Measurements from ENCODE around the gene TMEM259.
"Not testable (repeated sequence)": the region's sequence is repeated elsewhere in the genome, so short reads cannot be mapped to it uniquely, and the experiment has no call there.

Gene TMEM259

DNA sequence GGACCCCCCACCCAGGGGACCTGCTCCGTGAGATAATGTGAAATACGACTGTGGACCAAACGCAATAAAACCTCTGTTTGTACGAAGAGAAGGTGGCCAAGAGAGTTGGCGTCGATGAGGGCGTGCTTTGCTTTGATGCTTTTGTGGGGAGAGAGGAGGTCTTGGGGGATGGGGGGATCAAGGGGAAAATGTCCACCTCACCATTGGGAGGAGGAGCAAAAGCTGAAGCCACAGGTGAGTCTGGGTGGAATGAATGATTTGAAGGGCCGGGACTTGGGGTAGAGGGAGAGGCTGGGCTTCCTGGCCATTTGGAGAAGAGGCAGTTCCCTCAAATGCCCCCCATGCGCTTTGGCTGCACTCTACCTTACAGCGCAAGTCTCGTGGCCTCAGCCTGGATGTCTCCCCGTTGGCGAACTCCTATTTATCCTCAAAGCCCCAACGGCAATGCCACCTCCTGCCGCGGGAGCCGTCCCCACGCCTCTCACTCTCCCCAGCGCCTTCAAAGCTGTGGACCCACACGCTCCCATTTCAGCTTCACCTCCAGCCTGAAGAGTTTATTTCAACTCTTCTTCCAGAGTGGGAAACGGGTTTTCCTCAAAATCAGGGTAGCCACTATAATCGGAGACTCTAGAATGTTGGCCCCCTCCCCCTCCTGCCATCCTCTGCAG lies 18.2 kb upstream of the TMEM259 start:
- no peak for DNase-seq

DNA sequence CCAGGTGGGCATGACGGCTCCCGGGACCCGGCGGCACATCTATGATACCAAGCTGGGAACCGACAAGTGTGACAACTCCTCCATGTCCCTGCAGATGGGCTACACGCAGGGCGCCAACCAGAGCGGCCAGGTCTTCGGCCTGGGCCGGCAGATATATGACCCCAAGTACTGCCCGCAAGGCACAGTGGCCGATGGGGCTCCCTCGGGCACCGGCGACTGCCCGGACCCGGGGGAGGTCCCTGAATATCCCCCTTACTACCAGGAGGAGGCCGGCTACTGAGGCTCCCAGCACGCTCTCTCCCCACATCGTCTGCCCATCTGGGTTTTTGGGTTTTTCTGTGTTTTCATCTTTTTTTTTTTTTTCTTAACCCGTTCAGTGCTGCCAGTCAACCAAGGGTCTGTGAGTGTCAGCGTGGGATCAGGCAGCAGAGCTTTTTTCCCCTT lies 16.7 kb upstream of the TMEM259 start:
- no peak for DNase-seq

DNA sequence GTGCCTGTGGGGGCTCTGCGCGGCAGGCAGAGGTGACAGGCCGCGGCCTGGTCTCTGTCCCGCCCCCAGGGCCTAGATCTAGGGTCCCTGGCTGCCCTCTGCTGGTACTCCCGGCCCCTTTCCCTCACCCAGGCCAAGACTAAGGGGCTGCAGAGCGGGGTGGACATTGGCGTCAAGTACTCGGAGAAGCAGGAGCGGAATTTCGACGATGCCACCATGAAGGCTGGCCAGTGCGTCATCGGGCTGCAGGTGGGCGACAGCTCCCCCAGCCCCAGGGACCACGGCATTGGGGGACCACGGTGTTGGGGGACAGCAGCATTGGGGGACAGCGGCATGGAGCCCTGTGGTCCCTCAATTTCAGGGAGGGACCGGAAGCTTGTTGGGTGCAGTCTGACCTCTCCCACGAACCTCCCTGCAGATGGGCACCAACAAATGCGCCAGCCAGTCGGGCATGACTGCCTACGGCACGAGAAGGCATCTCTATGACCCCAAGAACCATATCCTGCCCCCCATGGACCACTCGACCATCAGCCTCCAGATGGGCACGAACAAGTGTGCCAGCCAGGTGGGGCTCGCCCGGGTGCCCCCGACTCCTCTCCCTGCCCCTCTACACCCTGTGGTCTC lies 15.2 kb upstream of the TMEM259 start:
- DNase-seq = no peak

DNA sequence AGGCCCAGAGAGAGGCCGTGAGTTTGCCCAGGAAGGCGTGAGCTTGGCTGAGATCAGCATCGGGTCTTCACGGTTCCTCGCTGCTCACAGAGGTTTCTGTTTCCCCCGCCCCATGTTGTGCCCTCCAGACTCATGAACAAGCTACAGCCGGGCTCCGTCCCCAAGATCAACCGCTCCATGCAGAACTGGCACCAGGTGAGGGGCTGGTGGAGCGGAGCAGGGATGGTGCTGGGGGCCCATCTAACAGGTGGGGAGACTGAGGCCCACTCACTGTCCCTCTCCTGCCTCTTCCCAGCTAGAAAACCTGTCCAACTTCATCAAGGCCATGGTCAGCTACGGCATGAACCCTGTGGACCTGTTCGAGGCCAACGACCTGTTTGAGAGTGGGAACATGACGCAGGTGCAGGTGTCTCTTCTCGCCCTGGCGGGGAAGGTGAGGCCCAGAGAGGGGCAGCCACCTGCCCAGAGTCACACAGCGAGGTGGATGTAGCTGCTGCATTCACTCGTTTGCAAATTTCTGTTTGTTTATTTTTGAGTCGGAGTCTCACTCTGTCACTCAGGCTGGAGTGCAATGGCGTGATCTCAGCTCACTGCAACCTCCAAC lies 11.4 kb upstream of the TMEM259 start:
- no peak for DNase-seq

DNA sequence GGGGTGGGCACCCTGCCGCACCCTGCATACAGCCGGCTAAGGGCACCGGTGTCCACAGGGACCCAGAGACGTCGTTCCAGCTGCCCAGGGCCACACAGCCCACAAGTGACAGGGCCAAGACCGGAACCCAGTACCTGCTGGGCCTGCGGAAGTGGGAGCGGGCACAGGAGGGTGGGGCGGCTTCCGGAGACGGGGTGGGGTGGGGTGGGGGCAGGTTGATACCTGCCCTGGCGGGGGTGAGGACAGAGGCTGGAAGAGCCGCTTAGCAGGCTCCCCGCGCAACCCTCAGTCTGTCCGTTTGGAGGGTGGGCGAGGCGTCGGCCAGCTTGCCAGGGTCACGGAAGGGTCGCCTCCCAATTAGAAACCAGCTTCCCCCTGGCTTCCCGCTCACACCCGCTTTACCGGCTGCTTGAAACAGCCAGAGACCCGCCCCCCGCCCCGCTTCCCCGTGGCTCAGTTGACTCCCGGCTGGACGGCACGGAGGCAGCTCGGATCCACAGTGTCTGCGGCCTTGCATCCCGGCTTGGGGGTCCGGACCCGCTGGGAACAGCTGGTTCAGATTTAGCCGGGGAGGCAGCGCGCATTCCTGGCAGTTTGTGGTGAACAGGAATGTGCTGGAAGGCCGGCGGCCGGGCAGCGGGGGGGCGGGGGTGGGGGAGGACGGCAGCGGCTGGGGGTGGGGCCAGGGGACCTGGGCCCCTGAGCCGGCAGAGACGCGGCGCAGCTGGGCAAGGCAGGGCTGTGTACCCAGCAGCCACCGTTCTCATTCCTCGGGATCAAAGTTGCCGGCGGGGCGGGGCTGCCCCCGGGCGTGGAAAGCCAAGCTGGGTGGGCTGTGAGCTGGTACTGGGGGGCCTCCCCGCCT lies 7.4 kb upstream of the TMEM259 start:
- DNase-seq = no peak

DNA sequence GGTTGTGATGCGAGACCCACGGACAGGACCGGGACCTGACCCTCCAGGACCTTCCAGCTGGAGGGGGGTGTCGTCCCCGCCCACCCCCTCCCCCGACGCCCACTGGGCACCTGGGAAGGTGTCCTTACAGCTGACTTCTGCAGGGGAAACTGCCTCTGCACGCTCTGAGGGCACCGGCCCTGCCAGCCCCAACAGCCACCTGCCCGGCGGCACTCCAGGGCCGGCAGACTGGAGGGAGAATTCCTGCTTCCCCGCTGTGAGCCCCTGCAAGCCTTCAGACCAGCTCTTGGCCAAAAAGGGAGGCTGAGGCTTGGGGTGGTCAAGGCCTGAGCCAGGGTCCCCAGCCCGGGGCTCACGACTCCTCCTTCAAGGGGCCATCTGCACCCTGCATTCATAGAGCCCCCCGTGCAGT lies 6.7 kb upstream of the TMEM259 start:
- no peak for DNase-seq

DNA sequence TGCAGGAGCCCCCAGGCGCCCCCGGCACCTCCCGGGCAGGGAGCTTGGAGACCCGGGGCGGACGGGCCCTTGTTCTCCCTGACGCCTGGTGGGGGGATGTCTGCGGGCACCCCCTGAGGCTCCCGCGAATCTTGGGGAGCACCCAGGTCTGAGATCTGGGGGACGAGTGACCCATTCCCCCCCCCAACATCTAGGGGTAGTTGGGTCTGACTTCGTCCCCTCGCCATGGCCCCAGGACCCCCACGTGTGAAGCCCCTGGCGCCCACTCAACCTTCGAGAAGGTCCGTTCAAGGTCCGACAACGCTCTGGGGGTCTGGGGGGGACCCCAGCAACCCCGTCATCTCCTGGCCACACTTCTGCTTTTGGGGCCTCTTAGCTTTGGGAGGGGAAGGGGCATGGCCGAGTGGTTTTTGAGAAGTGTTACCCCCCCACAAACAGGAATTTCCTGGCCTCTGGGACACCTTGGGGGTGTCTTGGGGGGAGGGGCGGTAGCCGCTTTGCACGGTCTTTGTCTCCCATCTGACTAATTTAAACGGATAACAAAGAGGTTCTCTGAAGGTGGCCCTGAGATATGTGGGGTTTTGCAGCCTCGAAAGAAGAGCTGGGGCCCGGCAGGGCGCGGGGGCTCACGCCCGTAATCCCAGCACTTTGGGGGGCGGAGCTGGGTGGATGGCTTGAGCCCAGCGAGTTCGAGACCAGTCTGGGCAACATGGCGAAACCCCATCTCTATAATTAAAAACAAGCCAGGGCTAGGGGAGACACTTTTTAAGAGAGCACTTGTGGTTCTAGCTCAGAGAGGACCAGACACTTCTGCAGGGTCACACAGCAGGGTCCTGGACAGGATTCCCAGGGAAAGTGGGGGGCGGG lies 6.1 kb upstream of the TMEM259 start:
- DNase-seq = no peak

DNA sequence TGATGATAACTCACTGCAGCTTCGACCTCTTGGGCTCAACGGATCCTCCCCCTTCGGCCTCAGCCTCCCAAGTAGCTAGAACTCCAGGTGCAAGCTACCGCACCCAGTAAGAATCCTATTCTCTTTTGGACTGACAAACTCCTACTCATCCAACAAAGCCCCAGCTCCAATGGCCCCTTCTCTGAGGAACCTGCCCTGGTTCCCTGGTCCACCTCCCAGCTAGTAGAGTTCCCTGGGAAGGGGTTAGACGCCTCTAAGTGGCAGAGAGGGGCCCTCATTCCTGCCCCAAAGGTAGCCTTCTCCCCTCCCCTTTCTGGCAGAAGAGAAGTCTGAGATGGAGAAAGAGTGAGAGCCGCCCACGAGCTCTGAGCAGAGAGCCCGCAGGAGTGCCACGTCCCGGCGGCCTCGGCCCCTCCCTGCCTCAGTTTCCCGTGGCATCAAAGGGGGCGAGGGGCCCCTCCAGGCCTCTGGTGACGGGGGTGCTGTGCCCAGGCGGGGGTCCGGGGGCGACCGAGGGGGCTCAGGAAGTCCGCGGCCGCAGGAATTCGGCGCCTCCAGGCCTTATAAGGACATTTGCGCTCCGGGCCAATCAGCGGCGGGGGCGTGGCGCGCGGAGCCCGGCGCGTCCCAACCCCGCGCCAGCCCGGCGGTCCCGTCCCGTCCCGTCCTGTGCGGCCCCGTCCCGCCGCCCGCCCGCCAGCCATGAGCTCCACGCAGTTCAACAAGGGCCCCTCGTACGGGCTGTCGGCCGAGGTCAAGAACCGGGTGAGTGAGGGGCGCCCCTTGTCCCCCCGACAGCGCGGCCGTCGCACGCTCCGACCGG lies 5.2 kb upstream of the TMEM259 start, which contains the start of gene CNN2:
Gene CNN2 (plus strand): TSS at position 649 of the 823 bp plus-strand sequence. CDS start 54 bp downstream, at position 703.
- DNase-seq = no peak

DNA sequence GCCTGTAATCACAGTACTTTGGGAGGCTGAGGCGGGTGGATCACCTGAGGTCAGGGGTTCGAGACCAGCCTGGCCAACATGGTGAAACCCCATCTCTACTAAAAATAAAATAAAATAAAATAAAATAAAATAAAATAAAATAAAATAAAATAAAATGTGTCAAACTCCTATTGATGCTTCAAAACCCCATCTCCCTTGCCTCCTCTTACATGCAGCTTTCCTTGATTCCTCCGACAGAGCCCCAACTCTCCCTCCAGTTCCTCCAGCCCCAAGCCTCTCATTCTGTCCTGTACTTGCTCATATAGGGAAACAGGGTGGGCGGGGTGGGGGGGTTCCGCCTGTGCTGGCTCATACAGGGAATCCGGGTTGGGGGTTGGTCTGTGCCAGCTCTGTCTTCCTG lies 4.2 kb upstream of the TMEM259 start:
- DNase-seq = not testable (repeated sequence)

DNA sequence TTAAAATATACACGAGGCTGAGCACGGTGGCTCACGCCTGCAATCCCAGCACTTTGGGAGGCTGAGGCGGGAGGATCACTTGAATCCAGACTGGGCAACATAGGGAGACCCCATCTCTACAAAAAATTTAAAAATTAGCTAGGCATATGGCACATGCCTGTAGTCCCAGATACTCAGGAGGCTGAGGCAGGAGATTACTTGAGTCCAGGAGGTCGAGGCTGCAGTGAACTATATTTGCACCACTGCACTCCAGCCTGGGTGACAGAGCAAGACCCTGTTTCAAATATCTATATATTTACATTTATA lies 2.9 kb upstream of the TMEM259 start:
- DNase-seq = not testable (repeated sequence)

DNA sequence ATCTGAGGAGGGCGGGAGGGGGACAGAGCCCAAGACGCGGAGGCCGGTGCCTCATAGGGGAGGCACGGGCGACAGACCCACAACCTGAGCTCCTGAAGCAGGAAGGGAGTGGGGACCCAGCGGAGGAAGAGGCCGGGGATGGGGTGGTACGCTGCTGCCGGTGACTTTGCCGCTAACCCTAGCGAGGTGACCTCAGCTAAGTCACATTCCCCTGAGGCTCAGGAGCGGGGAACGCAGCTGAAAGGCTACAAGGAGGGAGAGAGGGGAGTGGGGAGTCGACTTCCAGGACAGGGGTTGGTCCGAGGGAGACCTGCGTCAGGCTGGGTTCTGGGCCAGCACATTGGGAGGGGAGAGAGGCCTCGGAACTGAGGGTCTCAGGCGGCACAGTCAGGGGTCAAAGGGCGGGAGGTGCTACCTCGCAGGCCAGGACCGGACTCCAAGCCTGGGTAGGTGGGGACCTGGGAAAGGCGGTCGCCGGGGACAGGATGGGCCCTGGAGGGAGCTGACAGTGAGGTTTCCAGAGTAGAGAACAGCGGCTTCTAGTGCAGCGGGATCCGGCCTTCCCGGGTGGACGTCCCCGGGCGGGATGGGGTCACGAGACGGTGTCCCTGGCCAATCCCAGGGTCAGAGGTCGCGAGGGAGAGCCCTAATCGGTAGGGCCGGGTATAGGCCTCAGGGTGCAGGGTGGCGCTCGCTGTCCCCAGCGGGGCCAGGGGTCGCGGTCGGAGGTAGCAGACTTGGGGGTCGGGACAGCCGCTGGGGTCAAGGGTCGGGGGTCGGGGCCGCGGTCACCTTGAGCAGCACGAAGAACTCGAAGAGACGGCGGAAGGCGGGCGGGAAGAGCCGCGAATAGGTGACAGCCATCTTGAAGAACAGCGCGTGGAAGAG lies 699 bp downstream of the TMEM259 start:
- DNase-seq = no peak

DNA sequence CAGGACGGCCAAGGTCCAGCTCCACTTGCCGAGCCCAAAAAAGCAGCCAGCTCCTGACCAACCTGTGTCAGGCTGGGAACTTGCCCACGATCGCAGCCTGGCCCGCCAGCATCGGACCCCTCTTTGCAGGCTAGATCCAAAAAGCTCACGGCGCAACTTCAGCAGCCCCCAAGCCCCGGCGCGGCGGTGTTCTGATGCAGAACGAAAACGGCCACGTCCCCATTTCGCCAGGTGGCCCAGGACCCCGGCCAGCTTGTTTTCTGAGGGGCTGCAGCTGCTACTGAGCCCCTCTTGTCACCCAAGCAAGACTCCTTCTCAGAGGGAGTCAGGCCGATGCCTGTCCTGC lies 1.3 kb downstream of the TMEM259 start:
- no peak for DNase-seq

DNA sequence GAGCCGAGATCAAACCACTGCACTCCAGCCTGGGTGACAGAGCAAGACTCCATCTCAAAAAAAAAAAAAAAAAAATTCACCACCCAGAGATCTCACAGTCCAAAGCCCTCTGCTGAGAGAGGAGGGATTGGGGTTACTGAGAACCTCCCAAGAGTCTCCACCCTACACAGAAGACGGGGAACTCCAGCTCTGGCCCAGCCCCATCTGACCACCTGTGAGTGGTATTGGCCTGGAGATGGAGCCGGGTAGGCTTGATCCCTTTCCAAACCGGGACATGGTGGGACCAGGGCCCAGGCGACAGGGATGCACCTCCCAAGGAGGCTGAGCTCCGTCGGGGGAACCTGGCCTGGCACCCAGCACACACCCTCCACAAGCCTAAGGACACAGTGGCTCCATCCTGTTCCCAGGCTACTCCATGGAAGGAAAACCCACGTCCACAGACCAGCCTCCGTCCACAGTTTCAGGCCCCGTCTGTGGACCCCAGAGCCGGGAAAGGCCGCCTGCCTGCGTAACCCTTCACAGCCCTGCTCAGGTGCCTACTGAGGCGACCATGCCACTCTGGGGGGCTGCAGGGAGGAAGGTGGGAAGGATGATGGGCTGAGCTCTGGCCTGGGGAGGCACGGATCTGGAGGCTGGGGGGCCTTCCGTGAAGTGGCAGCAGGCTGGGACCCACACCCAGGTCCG lies 1.8 kb downstream of the TMEM259 start:
- no peak for DNase-seq

DNA sequence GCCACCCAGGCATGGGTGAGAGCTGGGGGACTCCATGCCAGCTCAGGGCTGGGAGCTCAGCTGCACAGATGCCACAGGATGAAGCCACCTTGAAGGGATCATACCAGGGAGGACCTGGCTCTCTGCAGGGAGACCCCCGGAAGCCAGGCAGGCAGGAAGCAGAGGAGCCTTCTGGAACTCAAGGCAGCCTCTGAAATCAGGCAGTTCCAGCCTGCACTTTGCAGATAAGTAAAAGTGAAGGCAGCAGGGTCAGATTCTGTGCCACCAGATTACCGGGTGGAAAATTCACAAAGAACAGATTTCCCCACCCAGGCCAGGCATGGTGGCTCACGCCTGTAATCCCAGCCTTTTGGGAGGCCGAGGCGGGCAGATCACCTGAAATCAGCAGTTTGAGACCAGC lies 2.5 kb downstream of the TMEM259 start:
- DNase-seq = no peak

DNA sequence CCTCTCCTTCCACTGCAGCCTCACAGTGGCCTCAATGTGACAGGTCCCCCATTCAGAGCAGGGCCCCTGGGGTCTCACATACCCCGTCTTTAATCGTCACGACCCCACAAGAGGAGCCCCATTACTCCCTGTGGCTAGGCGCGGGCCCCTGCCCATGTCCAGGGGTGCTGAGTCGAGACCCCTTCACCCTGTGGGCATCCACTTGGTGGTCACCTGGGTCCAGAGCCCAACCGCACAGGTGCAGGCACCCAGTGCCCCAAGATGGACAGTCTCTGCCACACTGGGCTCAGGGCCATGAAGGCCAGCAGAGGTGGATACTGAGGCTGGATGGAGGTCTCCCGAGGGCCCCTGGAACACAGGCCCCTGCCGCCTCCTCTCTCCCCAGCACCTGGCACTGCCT lies 3.0 kb downstream of the TMEM259 start:
- no peak for DNase-seq

DNA sequence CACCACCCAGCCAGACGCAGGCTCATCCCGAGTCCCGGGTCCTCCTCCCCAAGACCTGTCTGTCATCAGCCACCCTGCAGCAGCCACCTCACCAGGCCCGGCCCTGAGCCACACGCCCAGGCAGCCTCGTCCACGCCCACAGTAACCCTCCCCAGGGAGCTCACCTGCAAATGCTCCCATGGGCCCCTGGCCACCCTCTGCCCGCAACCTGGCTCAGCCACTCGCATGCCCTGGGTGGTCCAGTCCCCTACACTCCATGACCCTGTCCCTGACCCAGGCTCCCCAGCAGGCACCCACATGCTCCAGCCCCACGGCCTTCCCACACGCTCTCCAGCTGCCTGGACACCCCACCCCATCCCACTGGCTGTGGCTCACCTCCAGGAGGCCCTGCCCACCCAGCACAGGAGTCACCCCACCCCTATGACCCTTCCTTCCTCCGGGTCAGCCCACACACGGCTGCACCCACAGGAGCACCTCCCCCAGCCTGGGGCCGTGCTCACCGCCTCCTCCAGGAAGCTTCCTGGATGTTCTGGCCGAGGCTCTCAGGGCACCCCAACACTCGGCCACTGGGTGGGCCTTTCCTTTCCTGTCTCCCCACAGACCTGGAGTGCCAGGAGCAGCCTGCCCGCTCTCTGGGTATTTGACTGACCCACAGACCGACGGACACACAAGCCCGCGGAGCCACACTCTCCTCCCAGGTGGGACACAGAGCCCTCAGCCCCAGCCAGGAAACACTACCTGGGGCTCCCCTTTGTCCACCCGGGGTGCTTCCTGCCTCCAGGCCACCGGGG lies 3.6 kb downstream of the TMEM259 start:
- no peak for DNase-seq

DNA sequence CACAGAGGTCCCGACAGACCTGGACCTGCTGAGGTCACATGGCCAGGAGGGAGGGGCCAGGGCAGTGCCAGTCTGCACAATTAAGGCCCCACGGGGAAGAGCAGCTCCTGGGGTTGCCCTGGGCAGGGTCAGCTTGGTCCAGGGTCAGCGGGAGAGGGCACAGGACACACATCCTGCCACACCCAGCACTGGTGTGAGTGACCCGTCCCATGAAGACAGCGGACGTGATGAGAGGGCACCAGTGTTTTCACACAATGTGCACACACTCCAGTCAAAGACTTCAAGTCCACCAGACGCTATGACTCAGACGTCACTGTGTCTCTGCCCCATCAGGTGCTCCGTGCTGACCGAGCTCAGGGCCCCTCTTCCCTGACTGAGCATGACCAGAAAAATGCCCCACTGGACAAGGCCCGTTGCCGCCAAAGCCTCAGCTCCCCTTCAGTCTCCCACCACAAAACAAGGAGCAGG lies 4.2 kb downstream of the TMEM259 start:
- DNase-seq = no peak

DNA sequence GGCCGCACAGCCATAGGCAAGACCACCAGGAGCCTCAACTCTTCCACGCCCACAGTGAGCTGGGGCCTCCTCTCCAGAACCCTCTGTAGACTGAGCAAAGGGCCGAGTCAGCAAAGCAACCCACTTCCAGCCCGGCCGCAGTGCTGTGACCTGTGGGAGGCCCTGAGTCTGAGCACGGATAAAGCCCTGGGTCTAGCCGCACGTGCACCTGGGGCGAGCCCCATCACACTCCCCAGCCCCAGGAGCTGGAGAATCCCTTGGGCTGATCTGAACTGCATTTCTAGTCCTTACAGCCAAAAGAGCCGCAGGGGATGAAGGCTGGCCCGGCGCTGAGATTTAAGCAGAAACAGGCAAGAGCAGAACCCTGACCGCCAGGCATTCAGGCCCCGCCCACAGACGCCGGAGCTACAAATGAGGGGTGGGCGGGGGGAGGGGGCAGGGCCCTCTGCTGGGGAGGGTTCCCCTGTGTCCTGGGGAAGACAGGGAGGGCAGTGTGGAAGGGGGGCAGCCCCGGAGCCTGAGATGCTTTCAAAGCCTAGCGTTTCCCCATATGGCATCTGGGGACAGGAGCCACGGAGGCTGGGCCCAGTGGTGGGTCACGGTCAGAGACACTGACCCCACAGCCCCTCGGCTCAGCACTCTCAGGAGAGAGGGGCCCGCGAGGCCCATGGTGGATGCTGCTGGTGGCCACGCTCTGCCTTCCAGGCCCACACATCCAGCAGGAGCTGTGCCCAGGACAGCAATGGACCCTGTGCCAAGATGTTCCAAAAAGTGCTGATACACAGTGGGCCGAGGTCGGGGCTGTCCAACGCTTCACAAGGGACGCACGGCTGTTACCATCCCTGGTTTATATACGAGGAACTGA lies 4.9 kb downstream of the TMEM259 start:
- no peak for DNase-seq
